ENCODE data around the gene RILPL1. TPM values are rescaled to one million over a fixed set of nuclear protein-coding genes. Genes with fewer than 3 reads are reported as not detected.
"Not testable (repeated sequence)": the region's sequence is repeated elsewhere in the genome, so short reads cannot be mapped to it uniquely, and the experiment has no call there.

Gene RILPL1
- total RNA-seq, 4 donors from 2014 or later = 12.0 to 27.9 (median 15.4) TPM

DNA sequence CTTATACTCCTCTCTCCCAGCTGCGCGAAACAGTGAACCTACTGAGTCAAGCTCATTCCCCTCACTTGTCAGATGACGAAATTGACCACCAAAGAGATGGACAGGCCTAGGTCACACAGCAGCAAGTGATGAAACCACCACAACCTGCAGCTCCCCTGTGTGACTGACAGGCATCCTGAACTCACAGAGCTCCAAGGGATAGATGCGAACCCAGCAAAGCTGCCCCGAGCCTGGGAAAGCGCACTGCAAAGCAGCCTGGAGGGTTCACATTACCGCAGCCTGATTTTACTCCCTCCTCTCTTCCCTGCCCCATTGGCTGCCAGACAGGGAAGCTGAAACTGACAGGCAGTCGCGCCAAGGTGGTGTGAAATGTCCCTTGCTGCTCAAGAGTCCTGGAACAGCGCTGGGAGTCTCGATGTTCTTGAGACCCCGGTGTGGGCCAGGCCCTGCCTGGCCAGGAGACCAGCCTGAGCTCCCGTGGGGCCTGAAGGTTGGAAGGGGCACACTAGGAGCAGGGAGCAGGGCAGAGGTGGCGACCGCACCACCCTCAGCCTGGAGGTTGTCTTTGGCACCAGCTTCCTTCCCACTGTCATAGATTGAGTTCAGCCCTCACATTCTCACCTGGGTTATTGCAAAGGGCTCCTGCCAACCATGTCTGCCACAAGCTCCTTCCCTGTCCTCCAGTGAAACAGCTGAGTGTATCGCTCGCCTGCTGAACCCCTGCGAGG is 39.2 kb downstream of the RILPL1 start:
- DNase-seq (ENCODE audit: low spot score in 2 of 2) = no peak
- 91 to 95% methylated on average over 16 to 18 of the region's 18 CpGs for WGBS, 2 donors
- no peak for TF ChIP-seq POLR2A (IDR thresholded peaks at IDR 0.05)
- TF ChIP-seq, protein P1, sequence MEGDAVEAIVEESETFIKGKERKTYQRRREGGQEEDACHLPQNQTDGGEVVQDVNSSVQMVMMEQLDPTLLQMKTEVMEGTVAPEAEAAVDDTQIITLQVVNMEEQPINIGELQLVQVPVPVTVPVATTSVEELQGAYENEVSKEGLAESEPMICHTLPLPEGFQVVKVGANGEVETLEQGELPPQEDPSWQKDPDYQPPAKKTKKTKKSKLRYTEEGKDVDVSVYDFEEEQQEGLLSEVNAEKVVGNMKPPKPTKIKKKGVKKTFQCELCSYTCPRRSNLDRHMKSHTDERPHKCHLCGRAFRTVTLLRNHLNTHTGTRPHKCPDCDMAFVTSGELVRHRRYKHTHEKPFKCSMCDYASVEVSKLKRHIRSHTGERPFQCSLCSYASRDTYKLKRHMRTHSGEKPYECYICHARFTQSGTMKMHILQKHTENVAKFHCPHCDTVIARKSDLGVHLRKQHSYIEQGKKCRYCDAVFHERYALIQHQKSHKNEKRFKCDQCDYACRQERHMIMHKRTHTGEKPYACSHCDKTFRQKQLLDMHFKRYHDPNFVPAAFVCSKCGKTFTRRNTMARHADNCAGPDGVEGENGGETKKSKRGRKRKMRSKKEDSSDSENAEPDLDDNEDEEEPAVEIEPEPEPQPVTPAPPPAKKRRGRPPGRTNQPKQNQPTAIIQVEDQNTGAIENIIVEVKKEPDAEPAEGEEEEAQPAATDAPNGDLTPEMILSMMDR (IDR thresholded peaks at IDR 0.05) = no peak
- no peak overlapping the region for H3K4me3 ChIP-seq (ENCODE audit: low read depth, poor library complexity, severe bottlenecking)
- intact Hi-C loops (cut with DNase I; ENCODE audit: low total_unique reads) = no loop called here

DNA sequence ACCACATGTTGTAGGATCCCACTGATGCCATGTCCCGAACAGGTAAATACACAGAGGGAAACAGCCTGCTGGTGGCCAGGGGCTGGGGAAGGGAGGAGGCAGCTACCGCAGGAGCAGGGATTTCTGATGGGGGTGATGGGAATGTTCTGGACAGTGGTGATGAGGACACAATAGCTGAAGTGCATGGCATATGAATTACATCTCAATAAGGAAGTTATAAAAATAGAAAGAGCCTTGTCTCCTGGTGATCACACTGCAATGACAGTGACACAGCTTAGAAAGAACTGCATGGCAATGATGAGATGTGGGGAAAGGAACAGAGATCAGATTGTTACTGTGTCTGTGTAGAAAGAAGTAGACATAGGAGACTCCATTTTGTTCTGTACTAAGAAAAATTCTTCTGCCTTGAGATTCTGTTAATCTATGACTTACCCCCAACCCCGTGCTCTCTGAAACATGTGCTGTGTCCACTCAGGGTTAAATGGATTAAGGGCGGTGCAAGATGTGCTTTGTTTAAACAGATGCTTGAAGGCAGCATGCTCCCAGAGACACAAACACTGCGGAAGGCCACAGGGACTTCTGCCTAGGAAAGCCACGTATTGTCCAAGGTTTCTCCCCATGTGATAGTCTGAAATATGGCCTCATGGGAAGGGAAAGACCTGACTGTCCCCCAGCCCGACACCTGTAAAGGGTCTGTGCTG is 41.0 kb downstream of the RILPL1 start:
- intact Hi-C loops (cut with DNase I; ENCODE audit: low total_unique reads); DNase-seq (ENCODE audit: low spot score in 2 of 2); H3K4me3 ChIP-seq (ENCODE audit: low read depth, poor library complexity, severe bottlenecking): not testable (repeated sequence)
- WGBS, 2 donors = 81 to 91% methylated on average over 6 to 7 of the region's 7 CpGs

DNA sequence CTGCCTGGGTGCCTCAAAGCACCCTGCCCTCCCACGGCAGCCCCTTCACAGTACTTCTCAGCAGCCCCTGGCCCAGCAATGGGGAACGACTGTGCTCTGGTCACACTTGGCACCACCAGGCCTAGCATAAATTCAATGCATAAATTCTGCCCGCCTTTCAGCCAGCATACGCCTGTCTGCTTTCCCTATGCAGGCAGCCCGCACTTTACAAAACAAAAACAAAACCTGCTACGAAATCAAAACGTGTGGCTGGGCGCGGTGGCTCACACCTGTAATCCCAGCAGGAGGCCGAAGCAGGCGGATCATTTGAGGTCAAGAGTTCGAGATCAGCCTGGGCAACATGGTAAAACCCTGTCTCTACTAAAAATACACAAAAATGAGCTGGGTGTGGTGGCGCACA is 42.0 kb downstream of the RILPL1 start:
- no peak for DNase-seq (ENCODE audit: low spot score in 2 of 2)
- intact Hi-C loops (cut with DNase I; ENCODE audit: low total_unique reads) = no loop called here
- no peak for TF ChIP-seq POLR2A (IDR thresholded peaks at IDR 0.05)
- TF ChIP-seq, protein P1 (IDR thresholded peaks at IDR 0.05) = no peak
- 89 to 94% methylated on average over 13 of the region's 13 CpGs for WGBS, 2 donors
- no peak overlapping the region for H3K4me3 ChIP-seq (ENCODE audit: low read depth, poor library complexity, severe bottlenecking)

DNA sequence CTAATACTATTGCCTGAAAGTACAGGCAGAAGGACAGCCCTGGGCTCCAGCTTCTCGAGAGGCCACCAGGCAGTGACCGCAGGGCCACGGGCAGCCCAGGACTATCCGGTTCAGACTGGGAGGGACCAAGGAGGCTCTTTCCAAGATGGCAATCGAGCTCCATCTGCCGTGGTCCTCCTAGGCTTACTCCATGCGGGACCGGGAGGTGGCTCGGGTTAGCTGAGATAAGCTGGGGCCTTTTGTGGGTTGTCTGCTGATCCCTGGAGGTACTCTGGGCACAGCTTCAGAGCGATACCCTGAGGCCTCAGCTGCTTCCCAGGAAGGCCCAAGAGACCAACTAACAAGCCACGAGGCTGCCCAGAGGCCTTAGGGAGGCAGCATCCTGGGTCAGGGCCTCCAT is 42.5 kb downstream of the RILPL1 start:
- 89 to 96% methylated on average over 4 to 11 of the region's 11 CpGs for WGBS, 2 donors
- TF ChIP-seq, protein P1 (IDR thresholded peaks at IDR 0.05) = no peak
- TF ChIP-seq POLR2A (IDR thresholded peaks at IDR 0.05) = no peak
- DNase-seq (ENCODE audit: low spot score in 2 of 2) = no peak
- intact Hi-C loops (cut with DNase I; ENCODE audit: low total_unique reads) = no loop called here
- H3K4me3 ChIP-seq (ENCODE audit: low read depth, poor library complexity, severe bottlenecking) = no peak overlapping the region

DNA sequence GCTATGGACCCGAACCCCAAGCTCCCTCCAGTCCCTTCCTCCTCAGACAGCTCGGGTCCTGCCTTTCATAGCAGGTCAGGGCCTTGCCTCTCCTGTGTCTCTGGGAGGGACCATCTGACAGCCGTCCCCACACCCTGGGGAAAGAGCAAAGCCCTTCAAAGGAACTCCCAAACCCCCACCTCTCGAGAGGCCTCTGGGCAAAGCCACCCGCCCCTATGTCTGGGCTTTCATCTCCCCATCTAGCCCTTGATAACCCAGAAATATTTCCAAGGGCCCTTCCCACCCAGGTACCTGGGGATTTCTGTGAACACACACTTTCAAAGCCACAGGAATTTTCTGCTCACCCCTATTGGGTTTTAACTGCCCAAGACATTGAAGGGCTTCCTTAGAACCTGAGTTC is 43.4 kb downstream of the RILPL1 start:
- WGBS, 2 donors = 77 to 83% methylated on average over 5 of the region's 5 CpGs
- no peak for DNase-seq (ENCODE audit: low spot score in 2 of 2)
- no peak for TF ChIP-seq POLR2A (IDR thresholded peaks at IDR 0.05)
- TF ChIP-seq, protein P1 (IDR thresholded peaks at IDR 0.05) = no peak
- no peak overlapping the region for H3K4me3 ChIP-seq (ENCODE audit: low read depth, poor library complexity, severe bottlenecking)
- intact Hi-C loops (cut with DNase I; ENCODE audit: low total_unique reads) = no loop called here

DNA sequence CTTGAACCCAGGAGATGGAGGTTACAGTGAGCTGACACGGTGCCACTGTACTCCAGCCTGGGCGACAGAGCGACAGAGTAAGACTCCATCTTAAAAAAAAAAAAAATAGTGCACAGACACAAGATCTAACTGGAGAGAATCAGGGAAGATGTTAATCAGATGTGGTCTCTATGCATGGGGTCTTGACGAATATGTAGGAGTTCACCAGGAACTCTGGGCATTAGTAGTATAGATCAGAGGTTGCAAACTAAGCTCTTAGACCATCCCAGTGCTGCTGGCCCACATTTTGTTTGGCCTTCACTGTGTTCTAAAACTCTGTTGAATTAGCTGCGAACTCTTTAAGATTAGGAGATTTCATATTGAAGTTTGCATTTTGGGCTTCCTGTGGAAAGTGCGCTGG is 43.9 kb downstream of the RILPL1 start:
- no peak overlapping the region for H3K4me3 ChIP-seq (ENCODE audit: low read depth, poor library complexity, severe bottlenecking)
- intact Hi-C loops (cut with DNase I; ENCODE audit: low total_unique reads) = no loop called here
- no peak for TF ChIP-seq POLR2A (IDR thresholded peaks at IDR 0.05)
- TF ChIP-seq, protein P1 (IDR thresholded peaks at IDR 0.05) = no peak
- WGBS, 2 donors = 87 to 94% methylated on average over 6 of the region's 6 CpGs
- no peak for DNase-seq (ENCODE audit: low spot score in 2 of 2)
